ENCODE measurements around the gene TTLL10. TPM values are rescaled to one million over a fixed set of nuclear protein-coding genes. Genes with fewer than 3 reads are reported as not detected.

TTLL10 gene
- total RNA-seq, 4 donors from 2014 or later = 0.23 TPM; not detected in 3

DNA sequence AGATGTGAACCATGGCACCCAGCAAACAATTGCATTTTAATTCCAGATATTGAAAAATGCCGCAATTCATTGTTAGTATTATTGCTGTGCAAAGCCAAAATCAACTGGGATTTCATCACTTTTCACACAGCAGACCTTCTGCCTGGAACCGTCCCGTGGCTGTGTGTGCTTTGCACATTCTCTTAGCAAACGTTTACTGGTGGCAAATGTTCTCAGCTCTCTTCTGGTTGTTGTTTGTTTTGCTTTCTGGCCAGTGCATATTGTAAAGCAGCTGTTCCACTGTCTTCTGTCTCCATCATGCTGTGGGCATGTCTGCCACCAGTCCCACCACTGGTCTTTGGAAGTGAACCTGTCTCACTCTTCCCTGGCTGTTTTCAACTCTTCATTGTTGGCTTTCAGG lies 19.8 kb upstream of the TTLL10 start:
- Histone ChIP-seq H3K27me3 (peaks cover 4% of the 10 kb centered on the region), H3K27ac (no peak overlapping the region), H3K9me3 (no peaks in the 10 kb centered on the region), H3K36me3 (no peaks in the 10 kb centered on the region), H3K4me1 (peaks cover 0 to 14% (median 7%) of the 10 kb centered on the region in 3 donors), H3K4me3 (no peak overlapping the region)
- no peak for TF ChIP-seq EP300 (IDR thresholded peaks at IDR 0.05)
- TF ChIP-seq, protein P1, sequence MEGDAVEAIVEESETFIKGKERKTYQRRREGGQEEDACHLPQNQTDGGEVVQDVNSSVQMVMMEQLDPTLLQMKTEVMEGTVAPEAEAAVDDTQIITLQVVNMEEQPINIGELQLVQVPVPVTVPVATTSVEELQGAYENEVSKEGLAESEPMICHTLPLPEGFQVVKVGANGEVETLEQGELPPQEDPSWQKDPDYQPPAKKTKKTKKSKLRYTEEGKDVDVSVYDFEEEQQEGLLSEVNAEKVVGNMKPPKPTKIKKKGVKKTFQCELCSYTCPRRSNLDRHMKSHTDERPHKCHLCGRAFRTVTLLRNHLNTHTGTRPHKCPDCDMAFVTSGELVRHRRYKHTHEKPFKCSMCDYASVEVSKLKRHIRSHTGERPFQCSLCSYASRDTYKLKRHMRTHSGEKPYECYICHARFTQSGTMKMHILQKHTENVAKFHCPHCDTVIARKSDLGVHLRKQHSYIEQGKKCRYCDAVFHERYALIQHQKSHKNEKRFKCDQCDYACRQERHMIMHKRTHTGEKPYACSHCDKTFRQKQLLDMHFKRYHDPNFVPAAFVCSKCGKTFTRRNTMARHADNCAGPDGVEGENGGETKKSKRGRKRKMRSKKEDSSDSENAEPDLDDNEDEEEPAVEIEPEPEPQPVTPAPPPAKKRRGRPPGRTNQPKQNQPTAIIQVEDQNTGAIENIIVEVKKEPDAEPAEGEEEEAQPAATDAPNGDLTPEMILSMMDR (IDR thresholded peaks at IDR 0.05) = no peak
- TF ChIP-seq POLR2AphosphoS5 (IDR thresholded peaks at IDR 0.05) = no peak
- no peak for TF ChIP-seq POLR2A (IDR thresholded peaks at IDR 0.05)
- 36 to 54% methylated on average over 4 of the region's 4 CpGs for WGBS, 2 donors (ENCODE audit: low coverage in 1 of 2)
- ATAC-seq = no peak

DNA sequence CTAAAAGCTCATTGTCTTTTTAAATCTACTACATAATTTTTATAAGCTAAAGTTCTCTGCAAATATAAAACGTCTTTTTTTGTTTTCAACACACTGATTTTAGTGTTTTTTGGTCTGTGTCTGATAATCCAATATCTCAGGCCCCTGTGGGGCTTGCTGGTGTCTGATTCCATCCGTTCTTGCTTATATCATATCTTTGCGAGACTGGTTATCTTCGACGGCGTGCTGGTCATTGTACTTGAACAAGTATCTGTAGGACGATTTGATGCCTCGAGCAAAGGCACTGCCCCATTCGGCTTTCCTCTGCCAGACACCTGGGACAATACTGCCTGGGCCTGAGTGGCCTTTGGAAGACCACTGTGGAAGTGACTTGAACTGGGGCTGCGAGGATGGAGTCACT lies 18.4 kb upstream of the TTLL10 start:
- no peaks in the 10 kb centered on the region for H3K36me3 ChIP-seq
- H3K27ac ChIP-seq = no peak overlapping the region
- peaks cover 0 to 15% (median 7%) of the 10 kb centered on the region in 3 donors for H3K4me1 ChIP-seq
- TF ChIP-seq POLR2A (IDR thresholded peaks at IDR 0.05) (no peak), EP300 (IDR thresholded peaks at IDR 0.05) (no peak), POLR2AphosphoS5 (IDR thresholded peaks at IDR 0.05) (no peak)
- TF ChIP-seq, protein P1 (IDR thresholded peaks at IDR 0.05) = no peak
- H3K9me3 ChIP-seq = no peaks in the 10 kb centered on the region
- H3K27me3 ChIP-seq = no peaks in the 10 kb centered on the region
- no peak for ATAC-seq
- WGBS, 2 donors (ENCODE audit: low coverage in 1 of 2) = 48 to 68% methylated on average over 4 to 8 of the region's 10 CpGs
- no peak overlapping the region for H3K4me3 ChIP-seq

DNA sequence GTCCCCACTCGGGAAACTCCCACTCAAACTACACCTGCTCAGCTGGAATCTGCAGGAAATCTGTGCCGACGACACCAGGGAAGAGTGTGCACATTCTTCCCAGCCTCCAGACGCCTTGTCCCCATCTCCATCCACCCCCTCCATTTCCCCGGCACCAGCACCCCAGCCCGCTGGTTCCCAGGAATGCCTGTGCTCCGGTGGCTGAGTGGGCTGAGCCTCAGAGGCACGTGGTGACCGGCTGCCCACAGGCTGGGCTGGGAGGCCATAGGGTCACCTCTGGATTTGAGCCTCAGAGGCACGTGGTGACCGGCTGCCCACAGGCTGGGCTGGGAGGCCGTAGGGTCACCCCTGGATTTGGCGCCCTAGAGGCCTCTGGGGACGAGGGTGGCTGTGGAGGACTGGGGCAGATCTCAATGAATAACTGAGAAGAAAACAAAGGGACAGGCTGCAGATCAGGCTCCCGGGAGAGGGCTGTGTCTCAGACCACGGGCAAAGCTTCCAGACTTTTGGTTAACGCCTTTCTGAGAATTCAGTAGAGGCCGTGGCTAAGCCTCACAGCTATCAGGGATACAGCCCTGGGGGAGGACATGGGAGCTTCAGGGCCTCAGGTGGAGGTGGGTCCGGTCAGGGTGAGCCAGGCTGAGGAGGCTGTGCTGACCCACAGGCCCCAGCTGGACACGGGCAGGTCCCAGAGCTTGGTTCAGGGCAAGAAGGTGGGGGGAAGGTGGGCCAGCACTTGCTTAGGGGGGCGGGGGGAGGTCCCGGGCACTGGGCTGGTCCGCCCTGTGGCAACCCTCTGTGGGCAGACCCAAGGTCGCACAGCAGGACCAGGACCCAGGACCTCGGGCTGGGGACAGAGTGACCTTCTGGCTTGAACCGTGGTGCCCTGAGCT lies 17.3 kb upstream of the TTLL10 start:
- Histone ChIP-seq H3K4me1 (peaks cover 0 to 15% (median 7%) of the 10 kb centered on the region in 3 donors), H3K36me3 (no peaks in the 10 kb centered on the region), H3K27me3 (no peaks in the 10 kb centered on the region), H3K4me3 (no peak overlapping the region), H3K9me3 (no peaks in the 10 kb centered on the region), H3K27ac (peak overlapping the region in 2 of 4 donors; percentile 13 to 31)
- 100% methylated on average over 1 of the region's 26 CpGs; no CpG with 5 or more reads in 1 of the 2 donors for WGBS, 2 donors (ENCODE audit: low coverage in 1 of 2)
- TF ChIP-seq POLR2A (IDR thresholded peaks at IDR 0.05) = no peak
- TF ChIP-seq, protein P1 (IDR thresholded peaks at IDR 0.05) = no peak
- TF ChIP-seq EP300 (IDR thresholded peaks at IDR 0.05) = no peak
- TF ChIP-seq POLR2AphosphoS5 (IDR thresholded peaks at IDR 0.05) = no peak
- no peak for ATAC-seq

DNA sequence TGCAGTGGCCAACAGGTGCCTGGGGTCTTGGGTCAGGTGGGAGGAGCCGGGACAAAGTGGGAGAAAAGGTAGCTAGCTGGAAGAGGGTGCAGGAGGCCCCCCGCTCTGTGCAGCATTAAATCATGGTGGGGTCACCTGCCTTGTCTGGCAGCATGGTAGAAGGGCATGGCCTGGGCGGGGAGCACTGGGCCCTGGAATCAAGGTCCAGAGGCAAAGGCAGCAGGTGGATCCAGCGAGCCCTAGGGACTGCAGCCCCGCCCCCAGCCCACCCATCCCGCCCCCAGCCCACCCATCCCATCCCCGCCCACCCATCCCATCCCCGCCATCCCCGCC lies 16.7 kb upstream of the TTLL10 start:
- peaks cover 2% of the 10 kb centered on the region for H3K27me3 ChIP-seq
- peaks cover 0 to 15% (median 7%) of the 10 kb centered on the region in 3 donors for H3K4me1 ChIP-seq
- H3K9me3 ChIP-seq = no peaks in the 10 kb centered on the region
- no peak for ATAC-seq
- TF ChIP-seq POLR2A (IDR thresholded peaks at IDR 0.05) (no peak), POLR2AphosphoS5 (IDR thresholded peaks at IDR 0.05) (no peak)
- peak overlapping the region in 2 of 4 donors; percentile 13 to 31 for H3K27ac ChIP-seq
- peak overlapping the region in 1 of 2 donors; percentile 60 for H3K4me3 ChIP-seq
- no CpG with 5 or more reads among the region's 9 CpGs for WGBS, 2 donors (ENCODE audit: low coverage in 1 of 2)
- no peaks in the 10 kb centered on the region for H3K36me3 ChIP-seq

DNA sequence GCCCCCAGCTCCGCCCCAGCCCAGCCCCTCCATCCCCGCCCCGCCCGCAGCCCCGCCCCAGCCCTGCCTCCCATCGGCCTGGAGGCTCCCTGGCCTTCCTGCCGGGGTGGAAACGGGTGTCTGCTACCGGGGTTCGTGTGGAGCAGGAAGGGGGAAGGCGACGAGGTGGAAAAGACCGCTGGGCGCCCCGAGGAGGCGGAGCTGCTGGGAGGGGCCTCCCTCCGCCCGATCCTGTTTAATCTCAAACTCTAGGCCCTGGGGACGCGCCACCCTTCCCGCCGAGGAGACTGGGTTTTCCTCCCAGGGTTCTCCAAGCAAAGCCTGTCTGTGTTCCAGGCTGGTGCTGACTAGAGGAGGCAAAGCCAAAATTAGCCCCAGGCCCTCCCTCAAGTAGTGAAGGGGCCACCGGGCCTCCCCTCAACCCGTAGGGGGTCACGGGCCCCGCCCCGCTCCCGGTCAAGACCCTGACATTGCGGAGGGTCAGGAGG lies 16.2 kb upstream of the TTLL10 start:
- WGBS, 2 donors (ENCODE audit: low coverage in 1 of 2) = no CpG with 5 or more reads among the region's 29 CpGs
- no peaks in the 10 kb centered on the region for H3K36me3 ChIP-seq
- TF ChIP-seq, protein P1 (IDR thresholded peaks at IDR 0.05) = no peak
- TF ChIP-seq POLR2AphosphoS5 (IDR thresholded peaks at IDR 0.05) (peak; percentile 62), POLR2A (IDR thresholded peaks at IDR 0.05) (peak in 1 of 2 donors; percentile 49)

More for the DNA sequence above, 16.2 kb upstream of the TTLL10 start:
- peak; percentile 93 for ATAC-seq
- H3K27me3 ChIP-seq = peaks cover 7% of the 10 kb centered on the region
- H3K9me3 ChIP-seq = no peaks in the 10 kb centered on the region
- H3K4me1 ChIP-seq = peaks cover 0 to 15% (median 7%) of the 10 kb centered on the region in 3 donors
- H3K27ac ChIP-seq = peak overlapping the region; percentile 86 to 93 (median 89)
- peak overlapping the region; percentile 60 to 64 for H3K4me3 ChIP-seq

Data from gastroesophageal sphincter (tissue), 4 donors.